CD14-positive monocyte (primary cell): ENCODE data around the gene PSRC1. TPM values are rescaled to one million over a fixed set of nuclear protein-coding genes. Genes with fewer than 3 reads are reported as not detected.

Experiments
- DNase-seq, 3 donors: peaks; one replicate each; pipeline ENCODE4 v3.0.0-alpha.2; 2011 to 2022
- H2AFZ ChIP-seq: 2 replicates; pipeline ENCODE4 v1.6.0; 2012; ENCODE audit warnings: mild to moderate bottlenecking, low read depth, low read length, inconsistent platforms; ENCODE audit not compliant: insufficient read depth, poor library complexity, severe bottlenecking
- H3K27ac ChIP-seq, 2 donors: 1 replicate in 1 of 2; 2 replicates in 1 of 2; pipeline ENCODE4 v1.5.1; 2012 to 2013; ENCODE audit warnings: low read length in 2 of 2, control low read depth in 1 of 2, inconsistent platforms in 1 of 2, low read depth in 1 of 2, mild to moderate bottlenecking in 1 of 2
- H3K27me3 ChIP-seq, 2 donors: one replicate each; pipeline versions ENCODE4 v1.6.0 to v1.6.1; 2011 to 2013; ENCODE audit warnings: low read length in 2 of 2; ENCODE audit not compliant: control insufficient read depth in 2 of 2, insufficient read depth in 2 of 2
- H3K36me3 ChIP-seq, 2 donors: replicated peaks in 1 of 2; 1 replicate in 1 of 2; 2 replicates in 1 of 2; pipeline versions ENCODE4 v1.5.1 to v1.6.1; 2012 to 2013; ENCODE audit warnings: low read length in 2 of 2, control low read depth in 1 of 2, inconsistent platforms in 1 of 2, mild to moderate bottlenecking in 1 of 2; ENCODE audit not compliant: insufficient read depth in 2 of 2, control insufficient read depth in 1 of 2
- H3K4me1 ChIP-seq, 2 donors: 1 replicate in 1 of 2; 2 replicates in 1 of 2; pipeline versions ENCODE4 v1.5.1 to v1.6.1; 2012 to 2013; ENCODE audit warnings: low read length in 2 of 2, control low read depth in 1 of 2, inconsistent platforms in 1 of 2, mild to moderate bottlenecking in 1 of 2, moderate library complexity in 1 of 2; ENCODE audit not compliant: insufficient read depth in 2 of 2, control insufficient read depth in 1 of 2
- H3K4me2 ChIP-seq: replicated peaks from 2 replicates; pipeline ENCODE3; 2012; ENCODE audit warnings: low read length, moderate library complexity, mild to moderate bottlenecking; ENCODE audit not compliant: poor library complexity, severe bottlenecking; ENCODE audit errors: extremely low read depth
- H3K4me3 ChIP-seq, 3 experiments: fragments of 200-600 bp in 1 of 3; sonication (generic) in 1 of 3; replicated peaks in 1 of 3; 1 replicate in 2 of 3; 2 replicates in 1 of 3; pipeline ENCODE4 v1.5.1; 2011 to 2013; ENCODE audit warnings: low read length in 3 of 3, mild to moderate bottlenecking in 3 of 3, control low read depth in 2 of 3, low read depth in 2 of 3, inconsistent platforms in 1 of 3, moderate library complexity in 1 of 3
- H3K79me2 ChIP-seq: 2 replicates; pipeline ENCODE4 v1.6.0; 2012; ENCODE audit warnings: mild to moderate bottlenecking, control low read depth, inconsistent platforms, low read length, moderate library complexity; ENCODE audit not compliant: insufficient read depth
- H3K9ac ChIP-seq: 2 replicates; pipeline ENCODE4 v1.6.0; 2017; ENCODE audit warnings: low read length, mild to moderate bottlenecking; ENCODE audit not compliant: insufficient read depth, poor library complexity, severe bottlenecking
- H3K9me3 ChIP-seq, 2 donors: replicated peaks in 1 of 2; 1 replicate in 1 of 2; 2 replicates in 1 of 2; pipeline versions ENCODE4 v1.5.1 to v1.6.1; 2012 to 2013; ENCODE audit warnings: low read length in 2 of 2, control low read depth in 1 of 2; ENCODE audit not compliant: control insufficient read depth in 1 of 2, insufficient read depth in 1 of 2
- H4K20me1 ChIP-seq: 2 replicates; pipeline ENCODE4 v1.6.0; 2012; ENCODE audit warnings: mild to moderate bottlenecking, low read length, control low read depth, moderate library complexity; ENCODE audit not compliant: insufficient read depth
- H3K27ac Mint-ChIP-seq, 7 donors: one replicate each; pipeline ENCODE4 v1.8.0; 2020; ENCODE audit warnings: mild to moderate bottlenecking in 7 of 7, mixed read lengths in 7 of 7, moderate library complexity in 6 of 7, inconsistent platforms in 2 of 7
- H3K27me3 Mint-ChIP-seq, 3 donors: one replicate each; pipeline ENCODE4 v1.8.0; 2021 to 2022; ENCODE audit warnings: low read depth in 3 of 3, mild to moderate bottlenecking in 3 of 3, mixed read lengths in 3 of 3, moderate library complexity in 3 of 3, inconsistent platforms in 1 of 3
- H3K36me3 Mint-ChIP-seq, 2 donors: one replicate each; pipeline ENCODE4 v1.8.0; 2020; ENCODE audit warnings: mixed read lengths in 2 of 2, inconsistent platforms in 1 of 2, mild to moderate bottlenecking in 1 of 2
- H3K4me1 Mint-ChIP-seq: one replicate; pipeline ENCODE4 v1.8.0; 2020; ENCODE audit warnings: mild to moderate bottlenecking, mixed read lengths
- H3K4me3 Mint-ChIP-seq, 2 donors: one replicate each; pipeline ENCODE4 v1.8.0; 2020; ENCODE audit warnings: mild to moderate bottlenecking in 2 of 2, mixed read lengths in 2 of 2, moderate library complexity in 1 of 2
- H3K9me3 Mint-ChIP-seq, 7 donors: one replicate each; pipeline ENCODE4 v1.8.0; 2020 to 2022; ENCODE audit warnings: mixed read lengths in 7 of 7, mild to moderate bottlenecking in 6 of 7, moderate library complexity in 6 of 7, inconsistent platforms in 2 of 7
- WGBS: methylation state at CpG from one replicate; pipeline ENCODE4 v1.1.5; 2013; ENCODE audit warnings: missing lambda C conversion rate; ENCODE audit not compliant: insufficient coverage; 5-methylcytosine and 5-hydroxymethylcytosine counted together
- intact Hi-C, 2 donors: fragments of 100-400 bp; cut with micrococcal nuclease; formaldehyde crosslinking; loops; one replicate each; pipeline versions ENCODE4 v1.15.0 to v1.15.1; 2023
- polyA plus RNA-seq, 3 donors: library from polyadenylated mRNA; depleted of rRNA in 1 of 3; unstranded in 2 of 3; stranded (reverse) in 1 of 3; fragments of 300-500 nt in 2 of 3; fragments of >200 nt in 1 of 3; fragmentation: Illumina TruSeq in 2 of 3; gene quantifications; 1 replicate in 2 of 3; 2 replicates in 1 of 3; pipeline ENCODE4 v1.2.3, GENCODE V29; 2012 to 2021
- TF ChIP-seq, protein P1 (sequence below): fragments of 200-600 bp; IDR thresholded peaks from one replicate; pipeline ENCODE4 v1.8.0; 2022; ENCODE audit warnings: antibody characterized with exemption, mild to moderate bottlenecking

PSRC1 gene
- polyA plus RNA-seq, 3 donors, result 5.8 to 25.5 (median 7.1) TPM

- DNase-seq, result no peak
- intact Hi-C loops, result loop anchor here in 1 of 2 donors (10.0 kb wide), 1 partner anchor 255 kb away; the partner anchor contains the start of gene GPR61
- H3K36me3 ChIP-seq, result peaks cover 7 to 25% of the 10 kb centered on the region in 2 donors
- no peak overlapping the region for H3K4me2 ChIP-seq
- peaks cover 14 to 22% of the 10 kb centered on the region in 2 donors for H3K36me3 Mint-ChIP-seq
- H3K27ac ChIP-seq, result no peak overlapping the region
- no peaks in the 10 kb centered on the region for H3K27me3 ChIP-seq
- H3K9ac ChIP-seq, result no peak overlapping the region
- no peak overlapping the region for H3K4me3 ChIP-seq
- peaks cover 57% of the 10 kb centered on the region for H3K4me1 Mint-ChIP-seq
- 98% methylated on average over 4 of the region's 5 CpGs for WGBS
- peaks cover 0 to 2% (median 0%) of the 10 kb centered on the region in 7 donors for H3K9me3 Mint-ChIP-seq
- peaks cover 1 to 2% (median 2%) of the 10 kb centered on the region in 3 donors for H3K27me3 Mint-ChIP-seq
- no peaks in the 10 kb centered on the region for H4K20me1 ChIP-seq
- no peak overlapping the region for H2AFZ ChIP-seq
- H3K4me3 Mint-ChIP-seq, result no peak overlapping the region
- peaks cover 31% of the 10 kb centered on the region for H3K79me2 ChIP-seq
- TF ChIP-seq, protein P1, sequence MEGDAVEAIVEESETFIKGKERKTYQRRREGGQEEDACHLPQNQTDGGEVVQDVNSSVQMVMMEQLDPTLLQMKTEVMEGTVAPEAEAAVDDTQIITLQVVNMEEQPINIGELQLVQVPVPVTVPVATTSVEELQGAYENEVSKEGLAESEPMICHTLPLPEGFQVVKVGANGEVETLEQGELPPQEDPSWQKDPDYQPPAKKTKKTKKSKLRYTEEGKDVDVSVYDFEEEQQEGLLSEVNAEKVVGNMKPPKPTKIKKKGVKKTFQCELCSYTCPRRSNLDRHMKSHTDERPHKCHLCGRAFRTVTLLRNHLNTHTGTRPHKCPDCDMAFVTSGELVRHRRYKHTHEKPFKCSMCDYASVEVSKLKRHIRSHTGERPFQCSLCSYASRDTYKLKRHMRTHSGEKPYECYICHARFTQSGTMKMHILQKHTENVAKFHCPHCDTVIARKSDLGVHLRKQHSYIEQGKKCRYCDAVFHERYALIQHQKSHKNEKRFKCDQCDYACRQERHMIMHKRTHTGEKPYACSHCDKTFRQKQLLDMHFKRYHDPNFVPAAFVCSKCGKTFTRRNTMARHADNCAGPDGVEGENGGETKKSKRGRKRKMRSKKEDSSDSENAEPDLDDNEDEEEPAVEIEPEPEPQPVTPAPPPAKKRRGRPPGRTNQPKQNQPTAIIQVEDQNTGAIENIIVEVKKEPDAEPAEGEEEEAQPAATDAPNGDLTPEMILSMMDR, result no peak
- no peaks in the 10 kb centered on the region for H3K9me3 ChIP-seq
- H3K27ac Mint-ChIP-seq, result peak overlapping the region in 4 of 7 donors; percentile 9 to 70 (median 38)
- H3K4me1 ChIP-seq, result peaks cover 50% of the 10 kb centered on the region in 2 donors
These were observed 3.2 kb downstream of the PSRC1 start for GRCh38 chr1:109279615-109280278.

DNA sequence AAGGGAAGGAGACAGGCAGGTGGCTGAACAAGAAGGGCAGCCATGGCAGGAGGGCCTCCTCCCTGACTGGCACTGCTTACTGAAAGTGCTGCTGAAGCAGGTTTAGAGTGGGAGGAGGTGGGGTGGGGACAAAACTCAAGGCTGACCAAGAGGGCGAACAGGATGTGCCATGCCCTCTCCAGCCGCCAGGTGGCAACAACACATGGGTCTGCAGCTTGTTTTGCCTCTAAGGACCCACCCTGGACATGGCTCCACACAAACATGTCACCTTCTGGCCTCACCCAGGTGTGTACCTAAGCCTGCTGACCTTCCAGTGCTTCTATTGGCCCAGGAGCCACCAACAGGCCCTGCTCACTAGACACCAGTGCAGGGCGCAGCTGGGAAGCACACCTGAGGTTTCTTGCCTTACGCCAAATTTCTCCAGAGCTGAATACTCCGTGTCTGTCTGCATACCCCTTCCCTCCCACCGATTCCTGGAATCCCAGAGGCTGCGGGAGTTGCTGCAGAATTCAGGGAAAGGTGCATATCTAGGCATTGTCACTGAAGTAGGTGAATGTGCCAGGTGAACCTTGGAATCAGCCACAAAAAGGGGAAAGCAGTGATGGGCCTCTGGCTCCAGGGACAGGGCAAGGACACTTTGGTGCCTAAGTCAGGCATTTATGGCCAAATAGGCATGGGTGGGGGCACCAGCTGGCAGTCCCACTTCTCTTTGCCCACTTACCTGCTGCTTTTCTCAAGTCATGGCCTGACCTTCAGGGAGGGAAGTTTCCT, 5.3 kb downstream of the PSRC1 start:
- Mint-ChIP-seq H3K9me3 (no peaks in the 10 kb centered on the region), H3K4me1 (peaks cover 61% of the 10 kb centered on the region), H3K4me3 (no peak overlapping the region), H3K36me3 (peaks cover 14 to 22% of the 10 kb centered on the region in 2 donors), H3K27me3 (peaks cover 4 to 10% (median 8%) of the 10 kb centered on the region in 3 donors), H3K27ac (peak overlapping the region in 1 of 7 donors; percentile 48)
- Histone ChIP-seq H3K4me2 (no peak overlapping the region), H3K27me3 (no peaks in the 10 kb centered on the region), H3K4me3 (no peak overlapping the region), H3K9ac (no peak overlapping the region), H4K20me1 (no peaks in the 10 kb centered on the region), H3K79me2 (peaks cover 25% of the 10 kb centered on the region), H3K36me3 (peaks cover 7 to 25% of the 10 kb centered on the region in 2 donors), H3K4me1 (peaks cover 39 to 52% of the 10 kb centered on the region in 2 donors), H3K27ac (no peak overlapping the region), H3K9me3 (no peaks in the 10 kb centered on the region), H2AFZ (no peak overlapping the region)
- intact Hi-C loops, result loop anchor here (2.0 to 10.0 kb wide), 3 partner anchors 121 to 257 kb away; partner anchors contain the start of gene GPR61 (in 1 of the 2)
- TF ChIP-seq, protein P1, result peak; percentile 98
- WGBS, result 75% methylated on average over 6 of the region's 7 CpGs
- peak; percentile 42 to 62 (median 58) for DNase-seq
